LNCaP clone FGC (cell line): ENCODE data around the gene LRRFIP1.

Experiments used
- DNase-seq: peaks from one replicate; pipeline ENCODE4 v3.0.0-alpha.2; 2011; ENCODE audit warnings: low read depth
- H3K4me3 ChIP-seq: 2 replicates; pipeline ENCODE4 v1.5.1; 2011; ENCODE audit warnings: mild to moderate bottlenecking, low read depth, low read length, control low read depth
- CTCF ChIP-seq: IDR thresholded peaks from 2 replicates; pipeline ENCODE4 v1.5.1; 2012; ENCODE audit warnings: mild to moderate bottlenecking; ENCODE audit not compliant: control insufficient read depth, insufficient read depth; ENCODE audit errors: extremely low read depth

LRRFIP1 gene

DNA sequence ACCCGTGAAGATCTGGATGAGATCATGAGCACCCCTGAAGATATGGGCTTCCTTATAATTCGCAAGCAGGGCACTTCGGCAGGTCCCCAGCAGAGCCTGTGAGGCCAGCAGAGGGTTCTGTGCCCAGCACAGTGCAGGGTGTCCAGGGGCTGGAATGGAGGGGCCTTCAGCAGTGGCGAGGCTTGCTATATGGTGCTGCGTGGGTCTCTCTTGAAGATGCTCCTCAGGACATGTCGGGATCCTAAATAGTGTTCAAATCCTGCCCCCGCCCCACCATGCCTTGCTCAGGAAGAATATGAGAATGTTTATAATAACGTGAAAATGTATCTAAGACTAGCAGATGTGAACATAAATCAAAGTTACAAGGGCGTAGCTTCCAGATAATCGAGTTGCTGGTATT lies 110.9 kb downstream of the LRRFIP1 start:
- DNase-seq = no peak
- no peak overlapping the region for H3K4me3 ChIP-seq
- no peak for TF ChIP-seq CTCF

- TF ChIP-seq CTCF = no peak
- DNase-seq = no peak
- no peak overlapping the region for H3K4me3 ChIP-seq
Observed at GRCh38 chr2:237739101-237739500, 111.7 kb downstream of the LRRFIP1 start.

GRCh38 chr2:237742191-237742590 lies 114.8 kb downstream of the LRRFIP1 start:
- DNase-seq = no peak
- no peak overlapping the region for H3K4me3 ChIP-seq
- no peak for TF ChIP-seq CTCF

- no peak for DNase-seq
- H3K4me3 ChIP-seq = no peak overlapping the region
- no peak for TF ChIP-seq CTCF
Observed at GRCh38 chr2:237742614-237743013, 115.2 kb downstream of the LRRFIP1 start.

DNA sequence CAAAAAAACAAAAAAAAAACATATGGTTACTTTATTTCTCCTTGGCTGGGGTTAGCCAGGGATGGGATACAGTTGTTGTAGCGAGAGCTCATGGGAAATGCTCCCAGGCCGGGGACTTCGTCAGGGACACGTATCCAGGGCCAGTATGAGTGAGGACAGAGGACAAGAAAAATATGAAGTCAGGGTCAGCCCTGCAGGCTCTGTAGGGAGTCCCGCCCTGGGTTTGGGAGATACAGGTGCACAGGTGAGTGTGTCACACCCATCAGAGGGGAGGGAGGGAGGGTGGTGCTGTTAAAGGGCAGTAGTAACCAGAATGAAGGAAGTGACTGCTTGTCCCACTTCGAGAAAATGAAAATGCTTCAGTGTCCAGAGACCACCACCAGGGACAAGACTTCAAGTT lies 115.6 kb downstream of the LRRFIP1 start:
- H3K4me3 ChIP-seq = no peak overlapping the region
- no peak for DNase-seq
- no peak for TF ChIP-seq CTCF

GRCh38 chr2:237743561-237744269 lies 116.3 kb downstream of the LRRFIP1 start:
- TF ChIP-seq CTCF = 0 out of 2 replicates have a peak, but pooled peaks have one; percentile 4
- no peak overlapping the region for H3K4me3 ChIP-seq
- DNase-seq = no peak

GRCh38 chr2:237744270-237744612 lies 116.9 kb downstream of the LRRFIP1 start:
- DNase-seq = no peak
- no peak overlapping the region for H3K4me3 ChIP-seq
- no peak for TF ChIP-seq CTCF
